Prostate gland (tissue), 2 donors: ENCODE data around the gene ERMP1. TPM values are rescaled to one million over a fixed set of nuclear protein-coding genes. Genes with fewer than 3 reads are reported as not detected.

Experiments used
- DNase-seq: peaks from one replicate; pipeline ENCODE4 v3.0.0-alpha.2; 2019; ENCODE audit warnings: low spot score
- H3K27ac ChIP-seq, 2 donors: fragments of 200-600 bp; sonication (generic); 2 replicates each; pipeline ENCODE4 v1.5.1; 2017 to 2019
- H3K27me3 ChIP-seq: fragments of 200-600 bp; sonication (generic); replicated peaks from 2 replicates; pipeline ENCODE4 v1.5.1; 2019; ENCODE audit not compliant: insufficient read depth
- H3K36me3 ChIP-seq, 2 donors: fragments of 200-600 bp; sonication (generic); 1 replicate in 1 of 2; 2 replicates in 1 of 2; pipeline versions ENCODE4 v1.5.1 to v1.8.1; 2017 to 2019
- H3K4me1 ChIP-seq: fragments of 200-600 bp; sonication (generic); replicated peaks from 2 replicates; pipeline ENCODE4 v1.5.1; 2019
- H3K4me3 ChIP-seq, 2 donors: fragments of 200-600 bp; sonication (generic); 2 replicates each; pipeline ENCODE4 v1.5.1; 2017 to 2019
- H3K9me3 ChIP-seq: fragments of 200-600 bp; sonication (generic); 2 replicates; pipeline ENCODE4 v1.5.1; 2017
- CTCF ChIP-seq, 4 experiments: fragments of 200-600 bp in 2 of 4; fragments of 450-650 bp in 2 of 4; sonication (generic) in 2 of 4; IDR thresholded peaks; 1 replicate in 3 of 4; 2 replicates in 1 of 4; pipeline ENCODE4 v1.5.1; 2016 to 2019; ENCODE audit warnings: antibody characterized with exemption in 4 of 4, mild to moderate bottlenecking in 2 of 4, moderate library complexity in 2 of 4
- POLR2A ChIP-seq: fragments of 450-650 bp; IDR thresholded peaks from one replicate; pipeline ENCODE4 v1.6.1; 2016; ENCODE audit warnings: antibody characterized with exemption, mild to moderate bottlenecking
- POLR2AphosphoS5 ChIP-seq: sonication (generic); formaldehyde crosslinking; IDR thresholded peaks from one replicate; pipeline ENCODE4 v1.6.1; 2017; ENCODE audit warnings: antibody characterized with exemption
- WGBS: methylation state at CpG from one replicate; pipeline ENCODE4 v1.1.5; 2018; 5-methylcytosine and 5-hydroxymethylcytosine counted together
- intact Hi-C: fragments of 100-400 bp; cut with DNase I; formaldehyde crosslinking; loops from one replicate; pipeline ENCODE4 v1.14.2; 2022
- total RNA-seq, 2 donors: library from RNA; depleted of rRNA; stranded (reverse); fragments of >200 nt; gene quantifications; one replicate each; pipeline ENCODE4 v1.1.0, GENCODE V29; 2016

The ERMP1 gene
- total RNA-seq, 2 donors from 2014 or later, result 21.7 to 24.7 TPM

GRCh38 chr9:5736563-5737346 is 96.2 kb downstream of the ERMP1 start:
- Histone ChIP-seq H3K9me3 (no peaks in the 10 kb centered on the region), H3K4me3 (no peak overlapping the region), H3K27ac (no peak overlapping the region), H3K27me3 (no peaks in the 10 kb centered on the region), H3K4me1 (no peaks in the 10 kb centered on the region), H3K36me3 (no peaks in the 10 kb centered on the region)
- WGBS, result 96% methylated on average over 2 of the region's 2 CpGs
- DNase-seq, result no peak
- intact Hi-C loops, result no loop called here
- TF ChIP-seq CTCF (IDR thresholded peaks at IDR 0.05), result no peak
- no peak for TF ChIP-seq POLR2A
- TF ChIP-seq POLR2AphosphoS5, result no peak

GRCh38 chr9:5735072-5735471 is 97.8 kb downstream of the ERMP1 start:
- Histone ChIP-seq H3K27me3 (no peaks in the 10 kb centered on the region), H3K4me3 (no peak overlapping the region), H3K9me3 (no peaks in the 10 kb centered on the region), H3K4me1 (no peaks in the 10 kb centered on the region), H3K36me3 (no peaks in the 10 kb centered on the region), H3K27ac (no peak overlapping the region)
- 92% methylated on average over 2 of the region's 2 CpGs for WGBS
- intact Hi-C loops, result no loop called here
- DNase-seq, result no peak
- no peak for TF ChIP-seq POLR2A
- TF ChIP-seq POLR2AphosphoS5, result no peak
- TF ChIP-seq CTCF (IDR thresholded peaks at IDR 0.05), result no peak

Other genes with a start within 250 kb of the ERMP1 start
- gene RIC1, start 204.0 kb downstream of the ERMP1 start, total RNA-seq, result 10 to 100 TPM; 18.0 to 49.8 TPM
- gene MLANA, start 57.8 kb upstream of the ERMP1 start, total RNA-seq, result not detected
- 10 to 100 TPM; 10.3 to 15.9 TPM for gene RANBP6, start 182.5 kb upstream of the ERMP1 start, total RNA-seq